ENCODE measurements around the gene SPRED2.

SPRED2 gene

DNA sequence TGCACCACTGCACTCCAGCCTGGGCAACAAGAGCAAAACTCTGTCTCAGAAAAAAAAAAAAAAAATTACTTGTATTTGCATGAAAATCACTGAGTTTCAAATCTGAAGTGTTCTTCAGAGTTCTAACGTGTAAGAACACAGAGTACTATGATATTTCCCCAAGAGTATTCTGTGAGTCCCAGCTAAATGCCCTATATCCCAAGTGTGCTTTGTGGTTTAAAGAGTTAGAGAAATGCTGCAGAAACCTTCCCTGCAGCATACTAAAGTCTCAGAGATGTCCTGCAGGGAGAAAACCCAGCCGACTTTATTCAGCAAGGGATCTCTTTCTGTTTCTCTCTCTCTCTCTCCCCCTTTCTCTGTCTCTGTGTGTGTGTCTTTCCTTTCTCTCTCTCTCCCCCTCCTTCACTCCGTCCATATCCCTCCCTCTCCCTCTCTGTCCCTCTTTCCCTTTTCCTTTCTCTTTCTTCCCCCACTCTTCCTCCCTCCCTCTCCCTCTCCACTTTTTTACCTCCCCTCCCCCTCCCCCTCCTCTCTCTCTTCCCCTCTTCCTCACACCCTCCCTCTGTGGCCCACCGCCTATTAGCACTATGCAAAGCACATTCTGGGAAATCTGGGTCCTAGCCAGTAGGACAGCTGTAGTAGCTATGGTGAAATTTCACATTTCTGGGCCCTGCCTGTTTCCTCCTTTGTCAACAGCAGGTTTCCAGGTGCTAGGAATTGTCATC is 150.6 kb downstream of the SPRED2 start:
- TF ChIP-seq ZNF8 (CRISPR knock-in tag; IDR thresholded peaks at IDR 0.05): no peak
- TF ChIP-seq BACH2 (CRISPR knock-in tag; IDR thresholded peaks at IDR 0.05; ENCODE audit: borderline replicate concordance): no peak
- no peak for TF ChIP-seq PPARA (CRISPR knock-in tag; IDR thresholded peaks at IDR 0.05; ENCODE audit: borderline replicate concordance)
- TF ChIP-seq, protein P1, sequence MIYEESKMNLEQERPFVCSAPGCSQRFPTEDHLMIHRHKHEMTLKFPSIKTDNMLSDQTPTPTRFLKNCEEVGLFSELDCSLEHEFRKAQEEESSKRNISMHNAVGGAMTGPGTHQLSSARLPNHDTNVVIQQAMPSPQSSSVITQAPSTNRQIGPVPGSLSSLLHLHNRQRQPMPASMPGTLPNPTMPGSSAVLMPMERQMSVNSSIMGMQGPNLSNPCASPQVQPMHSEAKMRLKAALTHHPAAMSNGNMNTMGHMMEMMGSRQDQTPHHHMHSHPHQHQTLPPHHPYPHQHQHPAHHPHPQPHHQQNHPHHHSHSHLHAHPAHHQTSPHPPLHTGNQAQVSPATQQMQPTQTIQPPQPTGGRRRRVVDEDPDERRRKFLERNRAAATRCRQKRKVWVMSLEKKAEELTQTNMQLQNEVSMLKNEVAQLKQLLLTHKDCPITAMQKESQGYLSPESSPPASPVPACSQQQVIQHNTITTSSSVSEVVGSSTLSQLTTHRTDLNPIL (CRISPR knock-in tag; IDR thresholded peaks at IDR 0.05; ENCODE audit: low read depth): no peak
- TF ChIP-seq, protein P2, sequence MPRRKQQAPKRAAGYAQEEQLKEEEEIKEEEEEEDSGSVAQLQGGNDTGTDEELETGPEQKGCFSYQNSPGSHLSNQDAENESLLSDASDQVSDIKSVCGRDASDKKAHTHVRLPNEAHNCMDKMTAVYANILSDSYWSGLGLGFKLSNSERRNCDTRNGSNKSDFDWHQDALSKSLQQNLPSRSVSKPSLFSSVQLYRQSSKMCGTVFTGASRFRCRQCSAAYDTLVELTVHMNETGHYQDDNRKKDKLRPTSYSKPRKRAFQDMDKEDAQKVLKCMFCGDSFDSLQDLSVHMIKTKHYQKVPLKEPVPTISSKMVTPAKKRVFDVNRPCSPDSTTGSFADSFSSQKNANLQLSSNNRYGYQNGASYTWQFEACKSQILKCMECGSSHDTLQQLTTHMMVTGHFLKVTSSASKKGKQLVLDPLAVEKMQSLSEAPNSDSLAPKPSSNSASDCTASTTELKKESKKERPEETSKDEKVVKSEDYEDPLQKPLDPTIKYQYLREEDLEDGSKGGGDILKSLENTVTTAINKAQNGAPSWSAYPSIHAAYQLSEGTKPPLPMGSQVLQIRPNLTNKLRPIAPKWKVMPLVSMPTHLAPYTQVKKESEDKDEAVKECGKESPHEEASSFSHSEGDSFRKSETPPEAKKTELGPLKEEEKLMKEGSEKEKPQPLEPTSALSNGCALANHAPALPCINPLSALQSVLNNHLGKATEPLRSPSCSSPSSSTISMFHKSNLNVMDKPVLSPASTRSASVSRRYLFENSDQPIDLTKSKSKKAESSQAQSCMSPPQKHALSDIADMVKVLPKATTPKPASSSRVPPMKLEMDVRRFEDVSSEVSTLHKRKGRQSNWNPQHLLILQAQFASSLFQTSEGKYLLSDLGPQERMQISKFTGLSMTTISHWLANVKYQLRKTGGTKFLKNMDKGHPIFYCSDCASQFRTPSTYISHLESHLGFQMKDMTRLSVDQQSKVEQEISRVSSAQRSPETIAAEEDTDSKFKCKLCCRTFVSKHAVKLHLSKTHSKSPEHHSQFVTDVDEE (CRISPR knock-in tag; IDR thresholded peaks at IDR 0.05): no peak
- TF ChIP-seq ZFP30 (CRISPR knock-in tag; IDR thresholded peaks at IDR 0.05): no peak
- no peak for TF ChIP-seq CSDC2 (CRISPR knock-in tag; IDR thresholded peaks at IDR 0.05)
- TF ChIP-seq, protein P3, sequence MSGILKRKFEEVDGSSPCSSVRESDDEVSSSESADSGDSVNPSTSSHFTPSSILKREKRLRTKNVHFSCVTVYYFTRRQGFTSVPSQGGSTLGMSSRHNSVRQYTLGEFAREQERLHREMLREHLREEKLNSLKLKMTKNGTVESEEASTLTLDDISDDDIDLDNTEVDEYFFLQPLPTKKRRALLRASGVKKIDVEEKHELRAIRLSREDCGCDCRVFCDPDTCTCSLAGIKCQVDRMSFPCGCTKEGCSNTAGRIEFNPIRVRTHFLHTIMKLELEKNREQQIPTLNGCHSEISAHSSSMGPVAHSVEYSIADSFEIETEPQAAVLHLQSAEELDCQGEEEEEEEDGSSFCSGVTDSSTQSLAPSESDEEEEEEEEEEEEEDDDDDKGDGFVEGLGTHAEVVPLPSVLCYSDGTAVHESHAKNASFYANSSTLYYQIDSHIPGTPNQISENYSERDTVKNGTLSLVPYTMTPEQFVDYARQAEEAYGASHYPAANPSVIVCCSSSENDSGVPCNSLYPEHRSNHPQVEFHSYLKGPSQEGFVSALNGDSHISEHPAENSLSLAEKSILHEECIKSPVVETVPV (CRISPR knock-in tag; IDR thresholded peaks at IDR 0.05): no peak
- no peak for TF ChIP-seq ARNTL (CRISPR knock-in tag; IDR thresholded peaks at IDR 0.05; ENCODE audit: borderline replicate concordance, low read depth)
- TF ChIP-seq ZNF70 (CRISPR knock-in tag; IDR thresholded peaks at IDR 0.05): no peak
- TF ChIP-seq TOX (CRISPR knock-in tag; IDR thresholded peaks at IDR 0.05; ENCODE audit: borderline replicate concordance): no peak
- no peak; the same call in 2 of the 3 replicates for ATAC-seq

DNA sequence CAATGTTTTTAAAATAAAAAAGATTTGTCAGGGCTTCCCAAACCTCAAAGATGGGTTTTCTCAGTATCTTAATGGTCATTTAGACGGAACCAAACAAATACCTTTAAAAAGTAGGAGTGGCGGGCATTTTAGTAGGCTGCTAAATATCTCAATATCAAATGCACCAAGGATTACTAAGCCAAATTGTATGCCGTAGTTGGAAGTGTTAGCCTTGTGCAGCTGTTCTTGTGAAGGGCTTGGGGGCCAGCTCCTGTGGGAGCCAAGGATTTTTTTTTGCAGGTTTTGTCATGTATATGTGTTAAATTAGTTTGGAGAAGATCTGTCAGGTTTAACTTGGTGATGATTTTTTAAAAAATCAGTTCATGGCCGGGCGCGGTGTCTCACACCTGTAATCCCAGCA is 152.6 kb downstream of the SPRED2 start:
- no peak for TF ChIP-seq ZFP30 (CRISPR knock-in tag; IDR thresholded peaks at IDR 0.05)
- TF ChIP-seq, protein P1 (CRISPR knock-in tag; IDR thresholded peaks at IDR 0.05; ENCODE audit: low read depth): no peak
- TF ChIP-seq ZNF565 (CRISPR knock-in tag; conservative IDR thresholded peaks at IDR 0.05; ENCODE audit: low read depth): no peak
- TF ChIP-seq TOX (CRISPR knock-in tag; IDR thresholded peaks at IDR 0.05; ENCODE audit: borderline replicate concordance): no peak
- no peak for TF ChIP-seq ZNF8 (CRISPR knock-in tag; IDR thresholded peaks at IDR 0.05)
- ATAC-seq: no peak

DNA sequence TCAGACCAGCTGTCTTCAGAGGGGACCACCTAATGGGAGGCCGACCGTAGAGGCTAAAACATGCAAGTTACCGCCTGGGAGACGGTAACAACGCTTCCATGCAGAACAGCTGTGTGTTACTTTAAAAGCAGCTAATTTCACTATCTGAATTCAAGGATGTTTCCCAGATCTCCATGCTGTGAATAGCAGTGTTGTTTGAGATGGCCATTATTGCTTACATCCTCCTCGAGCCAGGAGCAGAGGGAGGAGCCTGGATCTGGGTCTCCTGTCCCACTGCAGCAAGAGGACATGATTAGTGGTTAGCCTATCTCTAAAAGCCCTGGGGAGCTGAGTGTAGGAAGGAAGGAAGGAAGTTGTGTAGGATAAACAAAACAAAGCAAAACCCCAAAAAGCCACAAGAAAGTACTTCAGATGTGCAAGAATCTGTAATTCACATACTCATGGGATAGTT is 153.8 kb downstream of the SPRED2 start:
- TF ChIP-seq, protein P4, sequence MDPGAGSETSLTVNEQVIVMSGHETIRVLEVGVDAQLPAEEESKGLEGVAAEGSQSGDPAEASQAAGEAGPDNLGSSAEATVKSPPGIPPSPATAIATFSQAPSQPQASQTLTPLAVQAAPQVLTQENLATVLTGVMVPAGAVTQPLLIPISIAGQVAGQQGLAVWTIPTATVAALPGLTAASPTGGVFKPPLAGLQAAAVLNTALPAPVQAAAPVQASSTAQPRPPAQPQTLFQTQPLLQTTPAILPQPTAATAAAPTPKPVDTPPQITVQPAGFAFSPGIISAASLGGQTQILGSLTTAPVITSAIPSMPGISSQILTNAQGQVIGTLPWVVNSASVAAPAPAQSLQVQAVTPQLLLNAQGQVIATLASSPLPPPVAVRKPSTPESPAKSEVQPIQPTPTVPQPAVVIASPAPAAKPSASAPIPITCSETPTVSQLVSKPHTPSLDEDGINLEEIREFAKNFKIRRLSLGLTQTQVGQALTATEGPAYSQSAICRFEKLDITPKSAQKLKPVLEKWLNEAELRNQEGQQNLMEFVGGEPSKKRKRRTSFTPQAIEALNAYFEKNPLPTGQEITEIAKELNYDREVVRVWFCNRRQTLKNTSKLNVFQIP (CRISPR knock-in tag; IDR thresholded peaks at IDR 0.05; ENCODE audit: borderline replicate concordance, low read depth): no peak
- no peak for TF ChIP-seq BACH2 (CRISPR knock-in tag; IDR thresholded peaks at IDR 0.05; ENCODE audit: borderline replicate concordance)
- TF ChIP-seq ARNTL (CRISPR knock-in tag; IDR thresholded peaks at IDR 0.05; ENCODE audit: borderline replicate concordance, low read depth): no peak
- TF ChIP-seq, protein P2 (CRISPR knock-in tag; IDR thresholded peaks at IDR 0.05): no peak
- no peak for TF ChIP-seq ISL1 (CRISPR knock-in tag; IDR thresholded peaks at IDR 0.05)
- TF ChIP-seq CSDC2 (CRISPR knock-in tag; IDR thresholded peaks at IDR 0.05): no peak
- no peak for TF ChIP-seq RARB (CRISPR knock-in tag; IDR thresholded peaks at IDR 0.05)
- TF ChIP-seq ZNF70 (CRISPR knock-in tag; IDR thresholded peaks at IDR 0.05): no peak
- TF ChIP-seq ESRRG (CRISPR knock-in tag; IDR thresholded peaks at IDR 0.05): no peak
- no peak for TF ChIP-seq ZFP30 (CRISPR knock-in tag; IDR thresholded peaks at IDR 0.05)
- peak; percentile 10 for ATAC-seq

Measured in SK-N-SH treated with all-trans-retinoic acid at 6 μM for 48 hours (cell line).